NOMO-1 treated with dmso at 0.1 percent for 144 hours (cell line): ENCODE data around the gene NBPF20.
"Not testable (repeated sequence)": the region's sequence is repeated elsewhere in the genome, so short reads cannot be mapped to it uniquely, and the experiment has no call there.

Source experiments
- DNase-seq: peaks from one replicate; lab custom pipeline; 2025; ENCODE audit not compliant: unreplicated experiment; lab: John Stamatoyannopoulos, UW

The NBPF20 gene

GRCh38 chr1:145425436-145426029, at the start of gene NBPF20:
Gene NBPF20, minus strand, starts transcription at chr1:145425603. Its CDS starts 20,331 bp downstream, at chr1:145405272.
- DNase-seq = no peak

- not testable (repeated sequence) for DNase-seq
Observed at GRCh38 chr1:145474837-145475368, 49.5 kb upstream of the NBPF20 start.

GRCh38 chr1:145472731-145473130, 47.3 kb upstream of the NBPF20 start:
- DNase-seq = not testable (repeated sequence)

GRCh38 chr1:145471365-145471764, 46.0 kb upstream of the NBPF20 start:
- DNase-seq = not testable (repeated sequence)

- DNase-seq = peak; percentile 86
Observed at GRCh38 chr1:145465405-145466144, 40.2 kb upstream of the NBPF20 start.

GRCh38 chr1:145464708-145465336, 39.4 kb upstream of the NBPF20 start:
- not testable (repeated sequence) for DNase-seq

- DNase-seq = not testable (repeated sequence)
Observed at GRCh38 chr1:145464017-145464416, 38.6 kb upstream of the NBPF20 start.

- DNase-seq = not testable (repeated sequence)
Observed at GRCh38 chr1:145460684-145461083, 35.3 kb upstream of the NBPF20 start.

- DNase-seq = not testable (repeated sequence)
Observed at GRCh38 chr1:145460048-145460447, 34.6 kb upstream of the NBPF20 start.

GRCh38 chr1:145459591-145459990, 34.2 kb upstream of the NBPF20 start:
- DNase-seq = not testable (repeated sequence)

GRCh38 chr1:145459063-145459462, 33.7 kb upstream of the NBPF20 start:
- not testable (repeated sequence) for DNase-seq

GRCh38 chr1:145454824-145455177, 29.4 kb upstream of the NBPF20 start:
- DNase-seq = not testable (repeated sequence)

GRCh38 chr1:145453873-145454823, 28.7 kb upstream of the NBPF20 start:
- not testable (repeated sequence) for DNase-seq

GRCh38 chr1:145452506-145452905, 27.1 kb upstream of the NBPF20 start:
- DNase-seq = not testable (repeated sequence)

GRCh38 chr1:145451914-145452313, 26.5 kb upstream of the NBPF20 start:
- DNase-seq = not testable (repeated sequence)

- not testable (repeated sequence) for DNase-seq
Observed at GRCh38 chr1:145445219-145445618, 19.8 kb upstream of the NBPF20 start.

GRCh38 chr1:145442340-145442739, 16.9 kb upstream of the NBPF20 start:
- not testable (repeated sequence) for DNase-seq

- not testable (repeated sequence) for DNase-seq
Observed at GRCh38 chr1:145431363-145432256, 6.2 kb upstream of the NBPF20 start.

GRCh38 chr1:145430830-145431229, 5.4 kb upstream of the NBPF20 start:
- DNase-seq = not testable (repeated sequence)
